Measurements from ENCODE around the gene ITGA1. TPM values are rescaled to one million over a fixed set of nuclear protein-coding genes. Genes with fewer than 3 reads are reported as not detected.
A peak's percentile ranks its signal among the peaks of the same experiment; 100 is the strongest.

Gene ITGA1
- polyA plus RNA-seq, 1 experiment = 148 TPM

DNA sequence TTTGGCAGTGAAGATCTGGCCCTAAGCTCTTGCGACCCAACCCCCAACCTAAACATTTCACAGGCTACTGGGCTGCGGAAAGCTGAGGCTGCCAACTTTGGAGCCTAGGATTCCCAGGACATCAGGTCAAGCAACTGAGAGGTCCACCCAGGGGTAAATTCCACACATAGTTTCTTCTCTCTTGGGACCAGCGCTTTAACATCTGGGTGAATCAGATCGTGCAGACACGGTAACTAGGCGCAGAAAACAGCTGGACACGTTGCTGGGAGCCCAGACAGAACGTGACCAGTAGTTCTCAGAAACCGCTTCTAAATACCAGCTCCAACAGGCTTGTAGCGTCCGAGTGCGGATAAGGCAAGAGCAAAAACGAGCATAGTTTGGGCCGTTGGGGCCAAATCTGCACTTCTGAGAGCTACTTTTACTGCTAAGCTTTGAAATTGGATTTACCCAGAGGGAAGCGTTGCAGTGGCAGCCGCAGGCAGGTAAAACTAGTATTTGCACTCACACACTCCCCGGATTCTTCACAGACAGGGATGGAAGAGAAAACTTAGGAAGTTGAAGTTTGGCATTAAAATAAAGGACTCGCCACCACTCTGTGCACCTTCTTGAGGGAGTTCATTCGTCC, 11.8 kb downstream of the ITGA1 start:
- POLR2A ChIA-PET = interaction anchor here (0.6 to 2.5 kb wide), 12 partner anchors 9 to 233 kb away, joined by 3 to 17 read pairs (median 6); partner anchors contain the start of genes ITGA1 and PELO
- TF ChIP-seq, protein P1, sequence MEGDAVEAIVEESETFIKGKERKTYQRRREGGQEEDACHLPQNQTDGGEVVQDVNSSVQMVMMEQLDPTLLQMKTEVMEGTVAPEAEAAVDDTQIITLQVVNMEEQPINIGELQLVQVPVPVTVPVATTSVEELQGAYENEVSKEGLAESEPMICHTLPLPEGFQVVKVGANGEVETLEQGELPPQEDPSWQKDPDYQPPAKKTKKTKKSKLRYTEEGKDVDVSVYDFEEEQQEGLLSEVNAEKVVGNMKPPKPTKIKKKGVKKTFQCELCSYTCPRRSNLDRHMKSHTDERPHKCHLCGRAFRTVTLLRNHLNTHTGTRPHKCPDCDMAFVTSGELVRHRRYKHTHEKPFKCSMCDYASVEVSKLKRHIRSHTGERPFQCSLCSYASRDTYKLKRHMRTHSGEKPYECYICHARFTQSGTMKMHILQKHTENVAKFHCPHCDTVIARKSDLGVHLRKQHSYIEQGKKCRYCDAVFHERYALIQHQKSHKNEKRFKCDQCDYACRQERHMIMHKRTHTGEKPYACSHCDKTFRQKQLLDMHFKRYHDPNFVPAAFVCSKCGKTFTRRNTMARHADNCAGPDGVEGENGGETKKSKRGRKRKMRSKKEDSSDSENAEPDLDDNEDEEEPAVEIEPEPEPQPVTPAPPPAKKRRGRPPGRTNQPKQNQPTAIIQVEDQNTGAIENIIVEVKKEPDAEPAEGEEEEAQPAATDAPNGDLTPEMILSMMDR (IDR thresholded peaks at IDR 0.05; ENCODE audit: low read depth, low read length) = no peak
- H3K9me3 ChIP-seq (ENCODE audit: control insufficient read depth, insufficient read depth, low read length) = no peaks in the 10 kb centered on the region
- H3K27me3 ChIP-seq (ENCODE audit: control insufficient read depth, insufficient read depth, low read length) = no peaks in the 10 kb centered on the region
- peak overlapping the region; percentile 82 for H3K4me3 ChIP-seq (ENCODE audit: low read depth, low read length)
- peak; percentile 67 for DNase-seq (ENCODE audit: low read depth, low spot score)
- CTCF ChIA-PET = interaction anchor here (0.7 to 2.0 kb wide), 8 partner anchors 9 to 149 kb away, joined by 3 to 21 read pairs (median 3); partner anchors contain the start of genes ITGA1 and PELO
- peak overlapping the region; percentile 96 for H3K27ac ChIP-seq (ENCODE audit: low read depth, low read length)

DNA sequence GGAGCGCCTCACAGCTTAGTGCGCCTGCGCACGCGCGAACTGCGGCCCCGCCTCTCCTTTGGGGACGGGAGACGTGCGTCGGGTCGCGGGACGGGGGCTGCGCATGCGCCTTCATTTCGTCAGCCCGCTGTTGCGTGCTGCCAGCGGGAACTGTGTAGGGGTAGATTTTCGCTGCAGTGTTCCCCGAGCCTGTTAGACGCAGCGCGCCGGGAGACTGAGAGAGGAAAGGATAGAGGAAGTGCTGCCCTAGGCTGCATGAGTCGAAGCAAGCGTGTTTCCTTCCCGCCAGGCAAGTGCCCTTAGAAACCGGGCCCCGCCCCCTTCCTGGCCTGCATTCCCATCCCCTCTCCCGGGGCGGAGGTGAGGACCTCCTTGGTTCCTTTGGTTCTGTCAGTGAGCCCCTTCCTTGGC, 12.3 kb downstream of the ITGA1 start:
- TF ChIP-seq, protein P1 (IDR thresholded peaks at IDR 0.05; ENCODE audit: low read depth, low read length) = no peak
- peak; percentile 88 for DNase-seq (ENCODE audit: low read depth, low spot score)
- Histone ChIP-seq H3K27me3 (ENCODE audit: control insufficient read depth, insufficient read depth, low read length) (no peaks in the 10 kb centered on the region), H3K9me3 (ENCODE audit: control insufficient read depth, insufficient read depth, low read length) (no peaks in the 10 kb centered on the region), H3K4me3 (ENCODE audit: low read depth, low read length) (peak overlapping the region; percentile 82), H3K27ac (ENCODE audit: low read depth, low read length) (peak overlapping the region; percentile 96)
- CTCF ChIA-PET = interaction anchor here (0.7 to 2.6 kb wide), 6 partner anchors 10 to 149 kb away, joined by 3 to 21 read pairs (median 3); no protein-coding TSS in a partner anchor
- POLR2A ChIA-PET = interaction anchor here (0.6 to 2.5 kb wide), 11 partner anchors 9 to 232 kb away, joined by 3 to 17 read pairs (median 7); partner anchors contain the start of genes ITGA1 and PELO

DNA sequence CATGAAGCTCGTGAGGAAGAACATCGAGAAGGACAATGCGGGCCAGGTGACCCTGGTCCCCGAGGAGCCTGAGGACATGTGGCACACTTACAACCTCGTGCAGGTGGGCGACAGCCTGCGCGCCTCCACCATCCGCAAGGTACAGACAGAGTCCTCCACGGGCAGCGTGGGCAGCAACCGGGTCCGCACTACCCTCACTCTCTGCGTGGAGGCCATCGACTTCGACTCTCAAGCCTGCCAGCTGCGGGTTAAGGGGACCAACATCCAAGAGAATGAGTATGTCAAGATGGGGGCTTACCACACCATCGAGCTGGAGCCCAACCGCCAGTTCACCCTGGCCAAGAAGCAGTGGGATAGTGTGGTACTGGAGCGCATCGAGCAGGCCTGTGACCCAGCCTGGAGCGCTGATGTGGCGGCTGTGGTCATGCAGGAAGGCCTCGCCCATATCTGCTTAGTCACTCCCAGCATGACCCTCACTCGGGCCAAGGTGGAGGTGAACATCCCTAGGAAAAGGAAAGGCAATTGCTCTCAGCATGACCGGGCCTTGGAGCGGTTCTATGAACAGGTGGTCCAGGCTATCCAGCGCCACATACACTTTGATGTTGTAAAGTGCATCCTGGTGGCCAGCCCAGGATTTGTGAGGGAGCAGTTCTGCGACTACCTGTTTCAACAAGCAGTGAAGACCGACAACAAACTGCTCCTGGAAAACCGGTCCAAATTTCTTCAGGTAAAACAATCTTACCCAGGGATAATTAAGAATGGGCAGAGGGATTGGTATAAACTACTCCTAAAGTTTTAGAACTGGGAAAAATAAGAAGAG, 12.9 kb downstream of the ITGA1 start:
- CTCF ChIA-PET = interaction anchor here (0.7 to 2.6 kb wide), 4 partner anchors 10 to 148 kb away, joined by 3 to 8 read pairs (median 3); no protein-coding TSS in a partner anchor
- TF ChIP-seq, protein P1 (IDR thresholded peaks at IDR 0.05; ENCODE audit: low read depth, low read length) = peak; percentile 29
- POLR2A ChIA-PET = interaction anchor here (0.6 to 2.5 kb wide), 8 partner anchors 8 to 65 kb away, joined by 3 to 17 read pairs (median 10); partner anchors contain the start of genes ITGA1 and PELO
- Histone ChIP-seq H3K27ac (ENCODE audit: low read depth, low read length) (peak overlapping the region; percentile 96), H3K4me3 (ENCODE audit: low read depth, low read length) (peak overlapping the region; percentile 82), H3K9me3 (ENCODE audit: control insufficient read depth, insufficient read depth, low read length) (no peaks in the 10 kb centered on the region), H3K27me3 (ENCODE audit: control insufficient read depth, insufficient read depth, low read length) (no peaks in the 10 kb centered on the region)
- no peak for DNase-seq (ENCODE audit: low read depth, low spot score)

DNA sequence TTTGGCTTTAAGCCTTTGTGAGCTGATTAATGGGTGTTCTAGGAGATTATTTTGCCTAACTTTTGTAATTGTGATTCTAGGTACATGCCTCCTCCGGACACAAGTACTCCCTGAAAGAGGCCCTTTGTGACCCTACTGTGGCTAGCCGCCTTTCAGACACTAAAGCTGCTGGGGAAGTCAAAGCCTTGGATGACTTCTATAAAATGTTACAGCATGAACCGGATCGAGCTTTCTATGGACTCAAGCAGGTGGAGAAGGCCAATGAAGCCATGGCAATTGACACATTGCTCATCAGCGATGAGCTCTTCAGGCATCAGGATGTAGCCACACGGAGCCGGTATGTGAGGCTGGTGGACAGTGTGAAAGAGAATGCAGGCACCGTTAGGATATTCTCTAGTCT, 13.6 kb downstream of the ITGA1 start:
- peak overlapping the region; percentile 82 for H3K4me3 ChIP-seq (ENCODE audit: low read depth, low read length)
- no peak for DNase-seq (ENCODE audit: low read depth, low spot score)
- no peaks in the 10 kb centered on the region for H3K27me3 ChIP-seq (ENCODE audit: control insufficient read depth, insufficient read depth, low read length)
- peak overlapping the region; percentile 96 for H3K27ac ChIP-seq (ENCODE audit: low read depth, low read length)
- ChIA-PET POLR2A (interaction anchor here (0.6 to 1.7 kb wide), 3 partner anchors 9 to 45 kb away, joined by 3 to 4 read pairs (median 3); no protein-coding TSS in a partner anchor), CTCF (interaction anchor here (0.9 to 2.6 kb wide), 3 partner anchors 12 to 115 kb away, joined by 3 to 8 read pairs (median 3); no protein-coding TSS in a partner anchor)
- no peaks in the 10 kb centered on the region for H3K9me3 ChIP-seq (ENCODE audit: control insufficient read depth, insufficient read depth, low read length)
- TF ChIP-seq, protein P1 (IDR thresholded peaks at IDR 0.05; ENCODE audit: low read depth, low read length) = no peak
